Right lobe of liver (tissue), 4 donors: ENCODE measurements around the gene SLC9A8.

Experiments used
- CTCF ChIP-seq, 4 donors: fragments of 200-600 bp in 3 of 4; fragments of 450-650 bp in 1 of 4; IDR thresholded peaks; one replicate each; pipeline versions ENCODE4 v1.5.1 to v1.8.0; 2016 to 2022; ENCODE audit warnings: antibody characterized with exemption in 4 of 4, mild to moderate bottlenecking in 2 of 4
- POLR2A ChIP-seq: fragments of 450-650 bp; IDR thresholded peaks from one replicate; pipeline ENCODE4 v1.6.1; 2017; ENCODE audit warnings: antibody characterized with exemption, mild to moderate bottlenecking
- donor health status: DM: no; HTN: no; CAD: no.
- donor health status: DM: no; HTN: no; CAD: no.
- donor health status: DM: no; HTN: yes; CAD: no.

GRCh38 chr20:49859011-49859410 is 46.4 kb downstream of the SLC9A8 start:
- TF ChIP-seq CTCF (IDR thresholded peaks at IDR 0.05): no peak
- TF ChIP-seq POLR2A: no peak
